ENCODE results near the gene YBX1. TPM values are rescaled to one million over a fixed set of nuclear protein-coding genes. Genes with fewer than 3 reads are reported as not detected.
"Not testable (repeated sequence)": the region's sequence is repeated elsewhere in the genome, so short reads cannot be mapped to it uniquely, and the experiment has no call there.

The YBX1 gene
- polyA plus RNA-seq, 3 donors = 218 to 926 (median 714) TPM

GRCh38 chr1:42682739-42683531 is 717 bp downstream of the YBX1 start:
- H3K27ac ChIP-seq (ENCODE audit: low read depth, low read length) = no peak overlapping the region
- 0 to 1% (median 1%) methylated on average over 56 to 86 of the region's 103 CpGs for WGBS, 3 donors

GRCh38 chr1:42684139-42684538 is 1.9 kb downstream of the YBX1 start:
- 49 to 55% (median 54%) methylated on average over 5 of the region's 5 CpGs for WGBS, 3 donors
- no peak overlapping the region for H3K27ac ChIP-seq (ENCODE audit: low read depth, low read length)

- WGBS, 3 donors = 88 to 90% (median 89%) methylated on average over 4 of the region's 4 CpGs
- H3K27ac ChIP-seq (ENCODE audit: low read depth, low read length) = no peak overlapping the region
Measured at GRCh38 chr1:42686418-42686817, 4.2 kb downstream of the YBX1 start.

- 89 to 95% (median 95%) methylated on average over 3 of the region's 3 CpGs for whole genome bisulfite sequencing, 3 donors
- H3K27ac ChIP-seq (ENCODE audit: low read depth, low read length) = no peak overlapping the region
Measured at GRCh38 chr1:42689912-42690311, 7.7 kb downstream of the YBX1 start.

- H3K27ac ChIP-seq (ENCODE audit: low read depth, low read length) = no peak overlapping the region
- WGBS, 3 donors = 61 to 93% (median 87%) methylated on average over 1 of the region's 1 CpG
Measured at GRCh38 chr1:42690477-42691156, 8.4 kb downstream of the YBX1 start.

- H3K27ac ChIP-seq (ENCODE audit: low read depth, low read length) = no peak overlapping the region
- WGBS, 3 donors = 64 to 79% (median 73%) methylated on average over 4 of the region's 4 CpGs
Measured at GRCh38 chr1:42691157-42691498, 8.9 kb downstream of the YBX1 start.

GRCh38 chr1:42692461-42692860 is 10.2 kb downstream of the YBX1 start:
- 30 to 70% (median 40%) methylated on average over 5 of the region's 5 CpGs for WGBS, 3 donors
- no peak overlapping the region for H3K27ac ChIP-seq (ENCODE audit: low read depth, low read length)

GRCh38 chr1:42692911-42693310 is 10.7 kb downstream of the YBX1 start:
- WGBS, 3 donors = 46 to 90% (median 75%) methylated on average over 2 of the region's 2 CpGs
- no peak overlapping the region for H3K27ac ChIP-seq (ENCODE audit: low read depth, low read length)

- WGBS, 3 donors = 90 to 93% (median 92%) methylated on average over 4 of the region's 4 CpGs
- no peak overlapping the region for H3K27ac ChIP-seq (ENCODE audit: low read depth, low read length)
Measured at GRCh38 chr1:42698081-42698813, 16.0 kb downstream of the YBX1 start.

GRCh38 chr1:42700006-42700405 is 17.8 kb downstream of the YBX1 start:
- no peak overlapping the region for H3K27ac ChIP-seq (ENCODE audit: low read depth, low read length)

GRCh38 chr1:42703888-42704464 is 21.8 kb downstream of the YBX1 start:
- 93 to 94% (median 93%) methylated on average over 7 of the region's 7 CpGs for WGBS, 3 donors

GRCh38 chr1:42712808-42713207 is 30.6 kb downstream of the YBX1 start:
- 68 to 98% (median 98%) methylated on average over 2 to 3 of the region's 3 CpGs for WGBS, 3 donors

More at GRCh38 chr1:42703888-42704464, 21.8 kb downstream of the YBX1 start:
- H3K27ac ChIP-seq (ENCODE audit: low read depth, low read length) = no peak overlapping the region

GRCh38 chr1:42713293-42713692 is 31.1 kb downstream of the YBX1 start:
- H3K27ac ChIP-seq (ENCODE audit: low read depth, low read length) = no peak overlapping the region

More at GRCh38 chr1:42712808-42713207, 30.6 kb downstream of the YBX1 start:
- not testable (repeated sequence) for H3K27ac ChIP-seq (ENCODE audit: low read depth, low read length)

- not testable (repeated sequence) for H3K27ac ChIP-seq (ENCODE audit: low read depth, low read length)
Measured at GRCh38 chr1:42714441-42714840, 32.2 kb downstream of the YBX1 start.

GRCh38 chr1:42720868-42721267 is 38.6 kb downstream of the YBX1 start:
- 88 to 98% (median 94%) methylated on average over 1 of the region's 1 CpG for WGBS, 3 donors
- no peak overlapping the region for H3K27ac ChIP-seq (ENCODE audit: low read depth, low read length)

GRCh38 chr1:42721926-42722325 is 39.7 kb downstream of the YBX1 start:
- WGBS, 3 donors = 81 to 98% (median 96%) methylated on average over 3 of the region's 3 CpGs

GRCh38 chr1:42722403-42722802 is 40.2 kb downstream of the YBX1 start:
- WGBS, 3 donors = 90 to 100% (median 94%) methylated on average over 2 of the region's 2 CpGs
- H3K27ac ChIP-seq (ENCODE audit: low read depth, low read length) = not testable (repeated sequence)

More at GRCh38 chr1:42721926-42722325, 39.7 kb downstream of the YBX1 start:
- H3K27ac ChIP-seq (ENCODE audit: low read depth, low read length) = no peak overlapping the region

- no peak overlapping the region for H3K27ac ChIP-seq (ENCODE audit: low read depth, low read length)
- 84 to 89% (median 88%) methylated on average over 6 of the region's 6 CpGs for WGBS, 3 donors
Measured at GRCh38 chr1:42723511-42723910, 41.3 kb downstream of the YBX1 start.

- H3K27ac ChIP-seq (ENCODE audit: low read depth, low read length) = not testable (repeated sequence)
- 95 to 100% (median 95%) methylated on average over 4 of the region's 4 CpGs for WGBS, 3 donors
Measured at GRCh38 chr1:42725820-42726219, 43.6 kb downstream of the YBX1 start.
